Progenitor cell of endocrine pancreas (in vitro differentiated cells): Measurements from ENCODE around the gene LNX1. TPM values are rescaled to one million over a fixed set of nuclear protein-coding genes. Genes with fewer than 3 reads are reported as not detected.

Experiments
- DNase-seq: peaks from one replicate; pipeline ENCODE4 v3.0.0; 2021; ENCODE audit warnings: low spot score; ENCODE audit not compliant: unreplicated experiment
- H3K27ac Mint-ChIP-seq: 2 replicates; pipeline ENCODE4 v1.8.0; 2021; ENCODE audit warnings: mild to moderate bottlenecking, moderate library complexity, mixed read lengths
- H3K27me3 Mint-ChIP-seq: 2 replicates; pipeline ENCODE4 v1.8.0; 2021; ENCODE audit warnings: mixed read lengths
- H3K36me3 Mint-ChIP-seq: 2 replicates; pipeline ENCODE4 v1.8.0; 2022; ENCODE audit warnings: mixed read lengths; ENCODE audit not compliant: insufficient read depth
- H3K4me1 Mint-ChIP-seq: 2 replicates; pipeline ENCODE4 v1.8.0; 2021; ENCODE audit warnings: low read depth, mixed read lengths
- H3K4me3 Mint-ChIP-seq: 2 replicates; pipeline ENCODE4 v1.8.0; 2021; ENCODE audit warnings: low read depth, mild to moderate bottlenecking, moderate library complexity, mixed read lengths
- H3K9me3 Mint-ChIP-seq: 2 replicates; pipeline ENCODE4 v1.8.0; 2021; ENCODE audit warnings: low read depth, mixed read lengths
- CTCF ChIP-seq: fragments of 200-600 bp; sonication (generic); IDR thresholded peaks from one replicate; pipeline ENCODE4 v1.5.0; 2021; ENCODE audit warnings: antibody characterized with exemption, mild to moderate bottlenecking; ENCODE audit not compliant: unreplicated experiment
- total RNA-seq: library from RNA; stranded (reverse); gene quantifications from 2 replicates; pipeline ENCODE4 v1.2.1, GENCODE V29; 2021

LNX1 gene
- total RNA-seq, 1 donor from 2014 or later = 21.7 TPM

GRCh38 chr4:53494851-53495250 lies 96.4 kb downstream of the LNX1 start:
- H3K27me3 Mint-ChIP-seq = no peaks in the 10 kb centered on the region

GRCh38 chr4:53490965-53491622 lies 100.2 kb downstream of the LNX1 start:
- H3K27me3 Mint-ChIP-seq = no peaks in the 10 kb centered on the region
- no peaks in the 10 kb centered on the region for H3K9me3 Mint-ChIP-seq
- H3K27ac Mint-ChIP-seq = no peak overlapping the region
- no peak overlapping the region for H3K4me3 Mint-ChIP-seq
- peak; percentile 73 for TF ChIP-seq CTCF
- H3K36me3 Mint-ChIP-seq = peaks cover 23% of the 10 kb centered on the region
- no peaks in the 10 kb centered on the region for H3K4me1 Mint-ChIP-seq
- no peak for DNase-seq

More at GRCh38 chr4:53494851-53495250, 96.4 kb downstream of the LNX1 start:
- no peak overlapping the region for H3K27ac Mint-ChIP-seq
- peaks cover 35% of the 10 kb centered on the region for H3K36me3 Mint-ChIP-seq
- H3K4me3 Mint-ChIP-seq = no peak overlapping the region
- no peak for DNase-seq
- H3K9me3 Mint-ChIP-seq = no peaks in the 10 kb centered on the region
- peaks cover 8% of the 10 kb centered on the region for H3K4me1 Mint-ChIP-seq
- TF ChIP-seq CTCF = no peak

- Mint-ChIP-seq H3K4me3 (no peak overlapping the region), H3K4me1 (no peaks in the 10 kb centered on the region), H3K9me3 (no peaks in the 10 kb centered on the region), H3K27me3 (no peaks in the 10 kb centered on the region), H3K27ac (no peak overlapping the region), H3K36me3 (peaks cover 19% of the 10 kb centered on the region)
- DNase-seq = no peak
- TF ChIP-seq CTCF = no peak
These were observed 100.9 kb downstream of the LNX1 start for GRCh38 chr4:53490161-53490956.

- Mint-ChIP-seq H3K4me3 (no peak overlapping the region), H3K36me3 (peaks cover 19% of the 10 kb centered on the region), H3K27ac (no peak overlapping the region), H3K4me1 (no peaks in the 10 kb centered on the region), H3K9me3 (no peaks in the 10 kb centered on the region), H3K27me3 (no peaks in the 10 kb centered on the region)
- TF ChIP-seq CTCF = no peak
- DNase-seq = no peak
These were observed 101.9 kb downstream of the LNX1 start for GRCh38 chr4:53489279-53489889.

GRCh38 chr4:53487766-53488165 lies 103.5 kb downstream of the LNX1 start:
- no peak for TF ChIP-seq CTCF
- no peaks in the 10 kb centered on the region for H3K27me3 Mint-ChIP-seq
- no peaks in the 10 kb centered on the region for H3K4me1 Mint-ChIP-seq
- no peak overlapping the region for H3K27ac Mint-ChIP-seq
- no peak for DNase-seq
- peaks cover 11% of the 10 kb centered on the region for H3K36me3 Mint-ChIP-seq
- no peak overlapping the region for H3K4me3 Mint-ChIP-seq
- H3K9me3 Mint-ChIP-seq = no peaks in the 10 kb centered on the region
